NCI-H2227 (cell line): ENCODE results near the gene ACADM.
"Not testable (repeated sequence)": the region's sequence is repeated elsewhere in the genome, so short reads cannot be mapped to it uniquely, and the experiment has no call there.

ENCODE experiments used
- DNase-seq: peaks from one replicate; lab custom pipeline; 2025; ENCODE audit not compliant: unreplicated experiment; lab: John Stamatoyannopoulos, UW

ACADM gene

DNA sequence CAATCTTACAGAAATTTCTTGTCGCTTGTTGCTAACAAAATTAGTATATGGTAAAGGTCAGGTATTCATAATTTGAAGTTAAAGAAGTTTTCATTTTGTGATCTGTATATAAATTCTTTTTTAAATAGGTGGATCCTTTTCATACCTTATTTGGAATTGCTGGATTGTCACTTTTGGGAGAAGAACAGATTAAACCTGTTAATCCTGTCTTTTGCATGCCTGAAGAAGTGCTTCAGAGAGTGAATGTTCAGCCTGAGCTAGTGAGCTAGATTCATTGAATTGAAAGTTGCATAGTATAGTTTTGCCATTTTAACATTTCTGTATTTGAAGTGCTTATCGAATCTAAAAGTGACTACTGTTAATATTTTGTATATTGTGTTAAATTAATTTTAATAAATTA lies 69.9 kb downstream of the ACADM start:
- no peak for DNase-seq

- DNase-seq: no peak
Measured at GRCh38 chr1:75795703-75796193, 71.2 kb downstream of the ACADM start.

GRCh38 chr1:75796376-75797272 lies 72.1 kb downstream of the ACADM start, which contains the start of gene MSH4:
TSS of gene MSH4 (plus strand) at chr1:75796882. CDS start at chr1:75796986, 104 bp downstream.
- DNase-seq: no peak

DNA sequence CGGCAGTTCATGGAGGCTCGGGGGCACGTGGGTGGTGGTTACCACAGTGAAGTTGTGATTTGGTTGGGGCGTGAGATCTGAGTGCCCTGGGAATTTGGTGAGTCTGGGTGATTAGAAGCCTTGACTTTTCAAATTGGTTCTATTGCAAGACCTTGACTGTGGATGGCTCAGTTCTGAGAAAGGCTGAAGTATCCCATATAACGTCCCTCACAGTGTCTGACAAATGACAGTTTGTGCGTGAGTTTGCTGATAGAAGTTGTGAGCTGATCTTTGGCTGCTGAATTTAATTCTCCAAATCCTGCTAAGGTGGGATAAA lies 72.7 kb downstream of the ACADM start:
- DNase-seq: no peak

DNA sequence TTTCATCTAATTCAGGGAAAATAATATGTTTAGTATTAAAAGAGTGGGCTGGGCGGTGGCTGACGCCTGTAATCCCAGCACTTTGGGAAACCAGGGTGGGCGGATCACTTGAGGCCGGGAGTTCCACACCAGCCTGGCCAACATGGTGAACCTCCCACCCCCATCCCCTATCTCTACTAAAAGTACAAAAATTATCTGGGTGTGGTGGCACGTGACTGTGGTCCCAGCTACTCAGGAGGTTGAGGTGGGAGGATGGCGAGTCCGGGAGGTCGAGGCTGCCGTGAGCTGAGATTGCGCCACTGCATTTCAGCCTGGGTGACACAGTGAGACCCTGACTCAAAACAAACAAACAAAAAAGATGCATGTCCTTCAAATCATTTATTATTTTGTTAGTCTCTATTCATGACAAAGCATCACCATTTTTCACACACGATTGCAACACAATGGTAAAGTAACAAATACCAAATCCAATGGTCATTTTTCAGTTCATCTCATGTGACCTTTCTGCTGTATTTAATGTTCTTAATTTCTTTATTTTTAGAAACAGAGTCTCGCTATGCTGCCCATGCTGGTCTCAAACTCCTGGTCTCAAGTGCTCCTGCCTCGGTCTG lies 73.2 kb downstream of the ACADM start:
- DNase-seq: no peak

DNA sequence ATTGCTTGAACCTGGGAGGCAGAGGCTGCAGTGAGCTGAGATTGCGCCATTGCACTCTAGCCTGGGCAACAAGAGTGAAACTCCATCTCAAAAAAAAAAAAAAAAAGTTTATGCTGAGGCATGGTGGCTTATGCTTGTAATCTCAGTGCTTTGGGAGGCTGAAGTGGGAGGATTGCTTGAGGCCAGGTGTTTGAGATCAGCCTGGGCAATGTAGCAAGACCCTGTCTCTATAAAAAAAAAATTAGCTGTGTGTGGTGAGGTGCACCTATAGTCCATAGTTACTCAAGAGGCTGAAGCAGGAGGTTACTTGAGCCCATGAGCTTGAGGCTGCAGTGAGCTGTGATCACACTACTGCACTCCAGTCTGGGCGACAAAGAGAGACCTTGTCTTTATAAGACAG lies 77.0 kb downstream of the ACADM start:
- not testable (repeated sequence) for DNase-seq

DNA sequence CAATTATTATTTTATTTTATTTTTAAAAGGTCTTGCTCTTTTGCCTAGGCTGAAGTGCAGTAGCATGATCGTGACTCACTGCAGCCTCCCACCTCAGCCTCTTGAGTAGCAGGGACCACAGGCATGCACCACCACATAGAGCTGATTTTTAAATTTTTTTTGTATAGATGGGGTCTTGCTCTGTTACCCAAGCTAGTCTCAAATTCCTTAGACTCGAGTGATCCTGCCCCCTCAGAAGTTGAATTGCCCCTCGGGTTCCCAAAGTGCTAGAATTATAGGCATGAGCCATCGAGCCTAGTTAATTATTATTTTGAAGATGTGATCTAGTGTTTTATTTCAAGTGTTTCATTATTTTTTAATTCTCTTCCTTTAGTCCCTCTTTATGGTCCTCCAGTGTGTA lies 84.4 kb downstream of the ACADM start:
- no peak for DNase-seq

GRCh38 chr1:75810113-75810512 lies 85.6 kb downstream of the ACADM start:
- not testable (repeated sequence) for DNase-seq

GRCh38 chr1:75811211-75811981 lies 86.9 kb downstream of the ACADM start:
- no peak for DNase-seq

- DNase-seq: no peak
Measured at GRCh38 chr1:75812065-75812464, 87.6 kb downstream of the ACADM start.
